SU-DHL-6 (cell line): ENCODE data around the gene EVI5L.

ENCODE experiments used
- H2AFZ ChIP-seq: fragments of 200-600 bp; sonication (generic); 2 replicates; pipeline ENCODE4 v1.6.1; 2014; ENCODE audit warnings: low read depth, mild to moderate bottlenecking, moderate library complexity, mixed read lengths, antibody characterized with exemption, low read length; ENCODE audit not compliant: severe bottlenecking
- H3F3A ChIP-seq: fragments of 200-600 bp; shearing (Covaris generic); 2 replicates; pipeline ENCODE4 v1.6.0; 2016; ENCODE audit warnings: antibody characterized with exemption, mild to moderate bottlenecking; ENCODE audit not compliant: insufficient read depth
- H3K27ac ChIP-seq: fragments of 200-600 bp; sonication (generic); 2 replicates; pipeline ENCODE4 v1.5.1; 2016; ENCODE audit warnings: low read depth, mild to moderate bottlenecking, low read length, moderate library complexity, mixed read lengths
- H3K27me3 ChIP-seq: fragments of 200-600 bp; sonication (generic), shearing (Covaris generic); 2 replicates; pipeline ENCODE4 v1.6.0; 2014; ENCODE audit warnings: mild to moderate bottlenecking, low read length
- H3K36me3 ChIP-seq: fragments of 200-600 bp; sonication (generic); 2 replicates; pipeline ENCODE4 v1.6.1; 2014; ENCODE audit warnings: mild to moderate bottlenecking, low read length, mixed read lengths
- H3K4me2 ChIP-seq: fragments of 300-600, 200-600 bp; shearing (Covaris generic), sonication (generic); 2 replicates; pipeline ENCODE4 v1.6.0; 2014; ENCODE audit warnings: low read length, low read depth, mild to moderate bottlenecking; ENCODE audit not compliant: poor library complexity, severe bottlenecking
- H3K4me3 ChIP-seq: fragments of 200-600 bp; sonication (generic); 2 replicates; pipeline ENCODE4 v1.5.1; 2014; ENCODE audit warnings: antibody characterized with exemption, low read length, mild to moderate bottlenecking, mixed read lengths; ENCODE audit not compliant: insufficient read depth, poor library complexity, severe bottlenecking
- H3K79me2 ChIP-seq: fragments of 200-600 bp; sonication (generic); 2 replicates; pipeline ENCODE4 v1.6.1; 2014; ENCODE audit warnings: mild to moderate bottlenecking, low read length, moderate library complexity; ENCODE audit not compliant: insufficient read depth
- H3K9ac ChIP-seq: fragments of 200-600 bp; sonication (generic); 2 replicates; pipeline ENCODE4 v1.7.0; 2014; ENCODE audit warnings: mild to moderate bottlenecking, low read length
- H3K9me2 ChIP-seq: fragments of 200-600 bp; sonication (generic); replicated peaks from 2 replicates; pipeline ENCODE4 v1.6.1; 2014; ENCODE audit warnings: low read length; ENCODE audit not compliant: insufficient read depth
- H3K9me3 ChIP-seq: fragments of 200-600 bp; sonication (generic); 2 replicates; pipeline ENCODE4 v1.6.1; 2014; ENCODE audit warnings: low read length, mixed read lengths; ENCODE audit not compliant: insufficient read depth
- H4K20me1 ChIP-seq: fragments of 200-600 bp; sonication (generic); 2 replicates; pipeline ENCODE4 v1.6.1; 2014; ENCODE audit warnings: low read depth, mild to moderate bottlenecking, antibody characterized with exemption, low read length, moderate library complexity, mixed read lengths
- EZH2phosphoT487 ChIP-seq: fragments of 200-600 bp; sonication (generic), shearing (Covaris generic); conservative IDR thresholded peaks from 2 replicates; pipeline ENCODE4 v1.6.1; 2018; ENCODE audit warnings: mild to moderate bottlenecking, antibody characterized with exemption, low read length, moderate library complexity, mixed read lengths
- TF ChIP-seq, protein P1 (sequence below): fragments of 200-600 bp; sonication (generic); IDR thresholded peaks from one replicate; pipeline ENCODE4 v1.5.1; 2017; ENCODE audit warnings: antibody characterized with exemption, mild to moderate bottlenecking, low read length, moderate library complexity; ENCODE audit not compliant: insufficient read depth, poor library complexity, severe bottlenecking

EVI5L gene

GRCh38 chr19:7863157-7863970, 33.3 kb downstream of the EVI5L start:
- H3K4me3 ChIP-seq: no peak overlapping the region
- no peak for TF ChIP-seq EZH2phosphoT487
- TF ChIP-seq, protein P1, sequence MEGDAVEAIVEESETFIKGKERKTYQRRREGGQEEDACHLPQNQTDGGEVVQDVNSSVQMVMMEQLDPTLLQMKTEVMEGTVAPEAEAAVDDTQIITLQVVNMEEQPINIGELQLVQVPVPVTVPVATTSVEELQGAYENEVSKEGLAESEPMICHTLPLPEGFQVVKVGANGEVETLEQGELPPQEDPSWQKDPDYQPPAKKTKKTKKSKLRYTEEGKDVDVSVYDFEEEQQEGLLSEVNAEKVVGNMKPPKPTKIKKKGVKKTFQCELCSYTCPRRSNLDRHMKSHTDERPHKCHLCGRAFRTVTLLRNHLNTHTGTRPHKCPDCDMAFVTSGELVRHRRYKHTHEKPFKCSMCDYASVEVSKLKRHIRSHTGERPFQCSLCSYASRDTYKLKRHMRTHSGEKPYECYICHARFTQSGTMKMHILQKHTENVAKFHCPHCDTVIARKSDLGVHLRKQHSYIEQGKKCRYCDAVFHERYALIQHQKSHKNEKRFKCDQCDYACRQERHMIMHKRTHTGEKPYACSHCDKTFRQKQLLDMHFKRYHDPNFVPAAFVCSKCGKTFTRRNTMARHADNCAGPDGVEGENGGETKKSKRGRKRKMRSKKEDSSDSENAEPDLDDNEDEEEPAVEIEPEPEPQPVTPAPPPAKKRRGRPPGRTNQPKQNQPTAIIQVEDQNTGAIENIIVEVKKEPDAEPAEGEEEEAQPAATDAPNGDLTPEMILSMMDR: no peak
- no peaks in the 10 kb centered on the region for H3K9me3 ChIP-seq

DNA sequence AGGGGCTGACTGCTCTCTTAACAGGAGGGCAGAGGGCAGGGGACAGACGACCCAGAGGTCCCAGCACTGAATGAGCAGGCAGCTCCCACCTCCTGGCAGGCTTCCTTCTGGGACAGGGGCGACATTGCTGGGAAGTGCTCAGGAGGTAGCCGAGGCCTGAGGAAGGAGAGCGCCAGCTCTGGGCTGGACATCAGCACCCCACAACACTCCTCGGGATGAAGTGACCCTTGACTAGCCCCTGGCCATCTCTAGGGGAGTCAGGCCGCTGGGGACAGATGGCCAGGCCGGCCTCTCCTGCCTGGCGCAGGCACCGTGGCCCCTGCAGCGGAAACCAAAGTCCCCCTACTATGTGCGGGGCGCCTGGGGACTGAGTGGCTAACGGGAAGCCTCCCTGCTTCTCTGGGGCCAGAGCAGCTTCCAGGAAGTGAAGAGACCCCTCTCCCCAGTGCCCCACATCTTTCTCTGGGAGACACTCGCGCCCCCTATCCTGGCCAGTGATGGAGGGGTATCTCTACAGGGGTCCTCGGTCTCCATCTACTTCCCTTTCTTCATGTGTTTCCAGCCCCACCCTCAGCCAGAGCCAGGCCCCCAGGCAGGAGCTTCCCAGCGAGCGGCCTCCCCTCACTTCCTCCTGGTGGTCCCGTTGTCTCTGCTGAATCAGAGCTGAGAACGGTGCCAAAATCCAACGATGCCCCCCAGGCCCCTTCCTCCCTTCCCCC, 34.1 kb downstream of the EVI5L start:
- no peaks in the 10 kb centered on the region for H3K79me2 ChIP-seq
- no peaks in the 10 kb centered on the region for H3K27me3 ChIP-seq
- no peaks in the 10 kb centered on the region for H3K9me2 ChIP-seq
- no peak overlapping the region for H3K9ac ChIP-seq
- TF ChIP-seq EZH2phosphoT487: no peak
- TF ChIP-seq, protein P1: no peak
- H3K36me3 ChIP-seq: no peaks in the 10 kb centered on the region
- H3K4me2 ChIP-seq: no peak overlapping the region
- H4K20me1 ChIP-seq: no peaks in the 10 kb centered on the region
- H3F3A ChIP-seq: no peaks in the 10 kb centered on the region
- no peak overlapping the region for H3K4me3 ChIP-seq
- H3K9me3 ChIP-seq: no peaks in the 10 kb centered on the region
- H3K27ac ChIP-seq: no peak overlapping the region
- H2AFZ ChIP-seq: no peak overlapping the region

More at GRCh38 chr19:7863157-7863970, 33.3 kb downstream of the EVI5L start:
- H3K9ac ChIP-seq: no peak overlapping the region
- H3K36me3 ChIP-seq: no peaks in the 10 kb centered on the region
- no peak overlapping the region for H3K4me2 ChIP-seq
- no peaks in the 10 kb centered on the region for H3K9me2 ChIP-seq
- no peak overlapping the region for H2AFZ ChIP-seq
- no peaks in the 10 kb centered on the region for H3F3A ChIP-seq
- H3K27me3 ChIP-seq: no peaks in the 10 kb centered on the region
- H4K20me1 ChIP-seq: no peaks in the 10 kb centered on the region
- H3K27ac ChIP-seq: no peak overlapping the region
- no peaks in the 10 kb centered on the region for H3K79me2 ChIP-seq

DNA sequence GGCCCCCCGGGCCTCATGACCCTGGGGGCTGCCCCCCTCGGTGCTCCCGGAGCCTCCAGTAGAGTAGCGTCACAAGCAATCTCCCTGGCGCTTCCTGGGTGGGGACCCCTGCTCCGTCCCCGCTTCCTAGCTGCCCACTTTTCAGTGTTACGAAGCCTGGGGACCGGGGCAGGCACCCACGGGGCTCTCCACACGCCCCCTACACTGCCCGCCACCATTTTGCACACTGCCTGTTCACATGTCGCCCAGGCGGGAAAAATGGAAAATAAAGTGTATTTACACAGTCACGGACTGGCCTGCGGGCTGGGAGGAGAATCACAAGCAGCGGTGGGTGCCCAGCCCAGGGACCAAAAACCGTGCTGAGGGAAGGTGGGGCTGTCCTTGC, 34.7 kb downstream of the EVI5L start:
- Histone ChIP-seq H3K9ac (no peak overlapping the region), H3K9me2 (no peaks in the 10 kb centered on the region), H3K79me2 (no peaks in the 10 kb centered on the region), H3K36me3 (no peaks in the 10 kb centered on the region), H4K20me1 (no peaks in the 10 kb centered on the region), H3K27me3 (no peaks in the 10 kb centered on the region), H3K9me3 (no peaks in the 10 kb centered on the region), H3K4me3 (no peak overlapping the region), H2AFZ (no peak overlapping the region), H3F3A (no peaks in the 10 kb centered on the region), H3K27ac (no peak overlapping the region), H3K4me2 (no peak overlapping the region)
- TF ChIP-seq, protein P1: no peak
- no peak for TF ChIP-seq EZH2phosphoT487
